ENCODE measurements around the gene RBMS3.

DNA sequence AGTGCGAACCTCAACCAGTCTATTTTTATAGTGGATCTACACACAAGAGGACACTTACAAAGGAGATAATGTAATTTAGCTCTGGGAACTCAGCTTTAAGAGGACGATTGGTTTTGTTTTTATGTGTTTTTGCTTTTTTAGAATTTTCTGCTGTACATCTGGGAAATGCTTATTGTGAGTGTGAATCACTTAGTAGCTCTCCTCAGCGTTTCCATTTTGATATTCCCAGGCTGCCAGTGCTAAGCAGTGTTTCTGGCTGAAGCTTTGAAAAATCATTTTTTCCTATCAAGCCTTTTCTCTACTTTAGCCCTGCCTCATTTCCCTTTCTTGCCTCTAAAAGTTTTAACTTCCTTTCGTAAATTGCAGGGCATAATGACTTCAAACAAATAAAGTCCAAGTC is 117.9 kb downstream of the RBMS3 start:
- TF ChIP-seq, protein P1, sequence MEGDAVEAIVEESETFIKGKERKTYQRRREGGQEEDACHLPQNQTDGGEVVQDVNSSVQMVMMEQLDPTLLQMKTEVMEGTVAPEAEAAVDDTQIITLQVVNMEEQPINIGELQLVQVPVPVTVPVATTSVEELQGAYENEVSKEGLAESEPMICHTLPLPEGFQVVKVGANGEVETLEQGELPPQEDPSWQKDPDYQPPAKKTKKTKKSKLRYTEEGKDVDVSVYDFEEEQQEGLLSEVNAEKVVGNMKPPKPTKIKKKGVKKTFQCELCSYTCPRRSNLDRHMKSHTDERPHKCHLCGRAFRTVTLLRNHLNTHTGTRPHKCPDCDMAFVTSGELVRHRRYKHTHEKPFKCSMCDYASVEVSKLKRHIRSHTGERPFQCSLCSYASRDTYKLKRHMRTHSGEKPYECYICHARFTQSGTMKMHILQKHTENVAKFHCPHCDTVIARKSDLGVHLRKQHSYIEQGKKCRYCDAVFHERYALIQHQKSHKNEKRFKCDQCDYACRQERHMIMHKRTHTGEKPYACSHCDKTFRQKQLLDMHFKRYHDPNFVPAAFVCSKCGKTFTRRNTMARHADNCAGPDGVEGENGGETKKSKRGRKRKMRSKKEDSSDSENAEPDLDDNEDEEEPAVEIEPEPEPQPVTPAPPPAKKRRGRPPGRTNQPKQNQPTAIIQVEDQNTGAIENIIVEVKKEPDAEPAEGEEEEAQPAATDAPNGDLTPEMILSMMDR (IDR thresholded peaks at IDR 0.05), result no peak
- TF ChIP-seq POLR2A (IDR thresholded peaks at IDR 0.05), result no peak
